ENCODE data around the gene LILRA6.
"Not testable (repeated sequence)": the region's sequence is repeated elsewhere in the genome, so short reads cannot be mapped to it uniquely, and the experiment has no call there.

LILRA6 gene

GRCh38 chr19:54230031-54230430 is 12.6 kb downstream of the LILRA6 start:
- H3K9me3 ChIP-seq (ENCODE audit: control insufficient read depth, insufficient read depth, low read length): 0 out of 2 replicates have a peak, but pooled peaks cover 5% of the 10 kb centered on the region
- H3K9ac ChIP-seq (ENCODE audit: low read depth, low read length): no peak overlapping the region
- H3K36me3 ChIP-seq (ENCODE audit: insufficient read depth, low read length): no peaks in the 10 kb centered on the region
- peaks cover 6% of the 10 kb centered on the region for H3K4me1 ChIP-seq (ENCODE audit: insufficient read depth, low read length)

- Histone ChIP-seq H3K4me1 (ENCODE audit: insufficient read depth, low read length) (peaks cover 6% of the 10 kb centered on the region), H3K9me3 (ENCODE audit: control insufficient read depth, insufficient read depth, low read length) (0 out of 2 replicates have a peak, but pooled peaks cover 5% of the 10 kb centered on the region), H3K9ac (ENCODE audit: low read depth, low read length) (no peak overlapping the region), H3K36me3 (ENCODE audit: insufficient read depth, low read length) (no peaks in the 10 kb centered on the region)
Observed at GRCh38 chr19:54229146-54229545, 13.4 kb downstream of the LILRA6 start.

- not testable (repeated sequence) for H3K9ac ChIP-seq (ENCODE audit: low read depth, low read length); H3K9me3 ChIP-seq (ENCODE audit: control insufficient read depth, insufficient read depth, low read length); H3K36me3 ChIP-seq (ENCODE audit: insufficient read depth, low read length); H3K4me1 ChIP-seq (ENCODE audit: insufficient read depth, low read length)
Observed at GRCh38 chr19:54224619-54225018, 18.0 kb downstream of the LILRA6 start.

GRCh38 chr19:54223937-54224281 is 18.7 kb downstream of the LILRA6 start:
- not testable (repeated sequence) for H3K36me3 ChIP-seq (ENCODE audit: insufficient read depth, low read length); H3K9me3 ChIP-seq (ENCODE audit: control insufficient read depth, insufficient read depth, low read length); H3K4me1 ChIP-seq (ENCODE audit: insufficient read depth, low read length); H3K9ac ChIP-seq (ENCODE audit: low read depth, low read length)

- not testable (repeated sequence) for H3K9ac ChIP-seq (ENCODE audit: low read depth, low read length); H3K36me3 ChIP-seq (ENCODE audit: insufficient read depth, low read length); H3K9me3 ChIP-seq (ENCODE audit: control insufficient read depth, insufficient read depth, low read length); H3K4me1 ChIP-seq (ENCODE audit: insufficient read depth, low read length)
Observed at GRCh38 chr19:54223277-54223936, 19.2 kb downstream of the LILRA6 start.

- H3K9ac ChIP-seq (ENCODE audit: low read depth, low read length); H3K9me3 ChIP-seq (ENCODE audit: control insufficient read depth, insufficient read depth, low read length); H3K4me1 ChIP-seq (ENCODE audit: insufficient read depth, low read length); H3K36me3 ChIP-seq (ENCODE audit: insufficient read depth, low read length): not testable (repeated sequence)
Observed at GRCh38 chr19:54222474-54223276, 19.9 kb downstream of the LILRA6 start, which contains the start of gene LILRB3. Gene LILRB3, minus strand, starts transcription at chr19:54223007. Its CDS starts 31 bp downstream, at chr19:54222976.

- H3K9me3 ChIP-seq (ENCODE audit: control insufficient read depth, insufficient read depth, low read length); H3K9ac ChIP-seq (ENCODE audit: low read depth, low read length); H3K4me1 ChIP-seq (ENCODE audit: insufficient read depth, low read length); H3K36me3 ChIP-seq (ENCODE audit: insufficient read depth, low read length): not testable (repeated sequence)
Observed at GRCh38 chr19:54221947-54222346, 20.6 kb downstream of the LILRA6 start.

- not testable (repeated sequence) for H3K36me3 ChIP-seq (ENCODE audit: insufficient read depth, low read length); H3K9ac ChIP-seq (ENCODE audit: low read depth, low read length); H3K4me1 ChIP-seq (ENCODE audit: insufficient read depth, low read length); H3K9me3 ChIP-seq (ENCODE audit: control insufficient read depth, insufficient read depth, low read length)
Observed at GRCh38 chr19:54219702-54220101, 22.9 kb downstream of the LILRA6 start.

- no peaks in the 10 kb centered on the region for H3K36me3 ChIP-seq (ENCODE audit: insufficient read depth, low read length)
- no peaks in the 10 kb centered on the region; the same call in 1 of the 2 replicates for H3K4me1 ChIP-seq (ENCODE audit: insufficient read depth, low read length)
- no peak overlapping the region for H3K9ac ChIP-seq (ENCODE audit: low read depth, low read length)
- no peaks in the 10 kb centered on the region for H3K9me3 ChIP-seq (ENCODE audit: control insufficient read depth, insufficient read depth, low read length)
Observed at GRCh38 chr19:54218960-54219661, 23.5 kb downstream of the LILRA6 start.

- no peaks in the 10 kb centered on the region for H3K36me3 ChIP-seq (ENCODE audit: insufficient read depth, low read length)
- H3K9ac ChIP-seq (ENCODE audit: low read depth, low read length): no peak overlapping the region
- H3K9me3 ChIP-seq (ENCODE audit: control insufficient read depth, insufficient read depth, low read length): no peaks in the 10 kb centered on the region
- H3K4me1 ChIP-seq (ENCODE audit: insufficient read depth, low read length): no peaks in the 10 kb centered on the region; the same call in 1 of the 2 replicates
Observed at GRCh38 chr19:54218259-54218658, 24.3 kb downstream of the LILRA6 start.

GRCh38 chr19:54217517-54218247 is 24.9 kb downstream of the LILRA6 start:
- H3K4me1 ChIP-seq (ENCODE audit: insufficient read depth, low read length); H3K36me3 ChIP-seq (ENCODE audit: insufficient read depth, low read length); H3K9ac ChIP-seq (ENCODE audit: low read depth, low read length): not testable (repeated sequence)

GRCh38 chr19:54216869-54217268 is 25.7 kb downstream of the LILRA6 start:
- Histone ChIP-seq H3K9me3 (ENCODE audit: control insufficient read depth, insufficient read depth, low read length) (no peaks in the 10 kb centered on the region), H3K36me3 (ENCODE audit: insufficient read depth, low read length) (no peaks in the 10 kb centered on the region), H3K9ac (ENCODE audit: low read depth, low read length) (no peak overlapping the region), H3K4me1 (ENCODE audit: insufficient read depth, low read length) (no peaks in the 10 kb centered on the region; the same call in 1 of the 2 replicates)

More at GRCh38 chr19:54217517-54218247, 24.9 kb downstream of the LILRA6 start:
- not testable (repeated sequence) for H3K9me3 ChIP-seq (ENCODE audit: control insufficient read depth, insufficient read depth, low read length)

- not testable (repeated sequence) for H3K4me1 ChIP-seq (ENCODE audit: insufficient read depth, low read length); H3K36me3 ChIP-seq (ENCODE audit: insufficient read depth, low read length); H3K9ac ChIP-seq (ENCODE audit: low read depth, low read length); H3K9me3 ChIP-seq (ENCODE audit: control insufficient read depth, insufficient read depth, low read length)
Observed at GRCh38 chr19:54214734-54215133, 27.9 kb downstream of the LILRA6 start.

GRCh38 chr19:54214217-54214616 is 28.4 kb downstream of the LILRA6 start:
- not testable (repeated sequence) for H3K36me3 ChIP-seq (ENCODE audit: insufficient read depth, low read length); H3K9ac ChIP-seq (ENCODE audit: low read depth, low read length); H3K9me3 ChIP-seq (ENCODE audit: control insufficient read depth, insufficient read depth, low read length); H3K4me1 ChIP-seq (ENCODE audit: insufficient read depth, low read length)
